HG02938 (cell line): ENCODE measurements around the gene TCERG1.

Source experiments
- ATAC-seq: cut with Tn5 transposase; IDR thresholded peaks from one replicate; pipeline ENCODE4 v1.9.1; 2021; ENCODE audit warnings: mild to moderate bottlenecking, moderate library complexity; ENCODE audit not compliant: unreplicated experiment

TCERG1 gene

GRCh38 chr5:146451411-146451810 lies 4.3 kb downstream of the TCERG1 start:
- no peak for ATAC-seq

- no peak for ATAC-seq
Measured at GRCh38 chr5:146457431-146457830, 10.3 kb downstream of the TCERG1 start.

GRCh38 chr5:146458894-146459293 lies 11.8 kb downstream of the TCERG1 start:
- ATAC-seq: no peak

- ATAC-seq: no peak
Measured at GRCh38 chr5:146461319-146461718, 14.2 kb downstream of the TCERG1 start.

- ATAC-seq: no peak
Measured at GRCh38 chr5:146463446-146463845, 16.3 kb downstream of the TCERG1 start.

GRCh38 chr5:146466521-146467349 lies 19.6 kb downstream of the TCERG1 start:
- no peak for ATAC-seq

GRCh38 chr5:146467760-146468159 lies 20.6 kb downstream of the TCERG1 start:
- ATAC-seq: no peak

GRCh38 chr5:146474065-146474464 lies 26.9 kb downstream of the TCERG1 start:
- no peak for ATAC-seq

GRCh38 chr5:146475190-146475780 lies 28.2 kb downstream of the TCERG1 start:
- ATAC-seq: no peak

- no peak for ATAC-seq
Measured at GRCh38 chr5:146475906-146476305, 28.8 kb downstream of the TCERG1 start.

- ATAC-seq: no peak
Measured at GRCh38 chr5:146482775-146483174, 35.6 kb downstream of the TCERG1 start.

- no peak for ATAC-seq
Measured at GRCh38 chr5:146484714-146485391, 37.7 kb downstream of the TCERG1 start.

GRCh38 chr5:146490089-146490843 lies 43.1 kb downstream of the TCERG1 start:
- no peak for ATAC-seq

- ATAC-seq: no peak
Measured at GRCh38 chr5:146494656-146495055, 47.5 kb downstream of the TCERG1 start.

GRCh38 chr5:146499680-146500079 lies 52.5 kb downstream of the TCERG1 start:
- no peak for ATAC-seq

- ATAC-seq: no peak
Measured at GRCh38 chr5:146507428-146507827, 60.3 kb downstream of the TCERG1 start.

- ATAC-seq: no peak
Measured at GRCh38 chr5:146510559-146511125, 63.5 kb downstream of the TCERG1 start.

- no peak for ATAC-seq
Measured at GRCh38 chr5:146513462-146513861, 66.3 kb downstream of the TCERG1 start.

GRCh38 chr5:146514575-146514974 lies 67.4 kb downstream of the TCERG1 start:
- no peak for ATAC-seq

- no peak for ATAC-seq
Measured at GRCh38 chr5:146515473-146516150, 68.5 kb downstream of the TCERG1 start.
